NCI-H1436 treated with DMSO at 0.1 percent for 48 hours (cell line): ENCODE data around the gene ADARB2.

Source experiments
- DNase-seq: peaks from one replicate; lab custom pipeline; 2025; lab: John Stamatoyannopoulos, UW

Gene ADARB2

DNA sequence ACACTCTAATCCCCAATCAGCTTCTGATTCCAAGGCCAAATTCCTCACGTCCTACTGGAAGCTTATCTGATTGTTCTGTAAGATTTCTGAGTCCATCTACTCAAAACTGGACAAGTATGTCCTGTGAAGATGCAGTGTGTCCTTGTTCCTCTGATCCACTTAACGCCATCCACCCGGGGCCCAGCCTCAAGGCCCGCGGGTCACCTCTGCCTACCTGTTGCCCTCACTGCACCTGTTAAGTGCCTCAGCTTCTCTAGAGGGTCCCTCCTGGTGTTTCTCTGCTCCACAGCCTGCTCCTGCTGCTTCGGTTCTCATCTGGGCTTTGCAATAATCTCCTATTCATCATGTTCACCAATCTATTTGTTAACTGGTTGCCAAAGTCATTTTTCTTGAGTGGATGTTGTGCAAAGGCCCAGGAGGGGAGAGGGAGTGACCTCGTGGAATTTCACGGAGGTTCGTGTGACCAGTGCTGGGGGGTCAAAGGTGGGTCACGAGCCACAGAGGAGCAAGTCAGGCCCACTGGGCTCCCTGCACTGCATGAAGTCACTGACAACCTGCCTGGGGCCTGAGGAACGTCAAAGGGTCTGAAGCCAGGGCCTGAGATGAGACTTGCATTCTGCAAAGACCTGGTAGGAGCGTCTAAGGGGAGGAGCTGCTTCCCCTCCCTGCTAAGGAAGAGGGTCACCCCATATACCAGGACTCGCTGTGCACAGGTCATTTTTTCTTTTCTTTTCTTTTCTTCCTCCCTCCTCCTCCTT, 343.0 kb downstream of the ADARB2 start:
- DNase-seq = no peak

DNA sequence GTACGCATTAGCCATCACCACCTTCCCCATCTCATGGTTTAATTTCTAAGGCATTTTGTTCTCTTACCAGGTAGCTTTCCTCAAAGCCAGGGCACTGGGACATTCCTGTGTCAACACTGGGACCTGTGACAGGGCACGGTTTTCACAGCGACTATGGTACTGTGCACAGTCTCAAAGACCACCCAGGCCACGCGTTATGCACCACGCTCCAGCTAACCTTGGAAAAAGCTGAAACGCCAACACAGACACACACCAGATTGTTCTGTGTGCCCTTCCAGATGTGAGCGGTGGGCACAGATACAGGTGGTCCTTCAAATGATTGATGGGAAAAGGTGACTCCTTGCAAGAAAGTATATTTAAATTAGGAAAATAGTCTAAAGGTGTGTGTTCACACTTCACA, 343.8 kb downstream of the ADARB2 start:
- no peak for DNase-seq

DNA sequence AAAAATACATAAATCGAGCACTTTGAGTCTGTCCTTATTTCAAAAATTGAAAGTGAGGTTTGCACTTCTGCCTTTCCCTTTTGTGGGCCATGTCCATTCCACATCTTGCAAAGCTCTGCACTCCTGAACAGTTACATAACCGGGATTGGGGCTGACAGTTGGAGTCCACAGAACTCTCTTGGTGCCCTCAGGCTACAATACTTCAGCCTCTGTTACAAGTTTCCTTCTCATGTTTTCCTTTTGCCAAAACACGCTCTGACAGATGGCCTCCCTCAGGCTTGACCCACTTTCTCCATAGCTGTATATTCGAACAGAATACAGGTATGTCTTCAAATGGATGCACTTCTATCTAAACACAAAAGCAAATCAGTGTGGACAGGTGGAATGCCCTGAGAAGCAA, 345.2 kb downstream of the ADARB2 start:
- no peak for DNase-seq

DNA sequence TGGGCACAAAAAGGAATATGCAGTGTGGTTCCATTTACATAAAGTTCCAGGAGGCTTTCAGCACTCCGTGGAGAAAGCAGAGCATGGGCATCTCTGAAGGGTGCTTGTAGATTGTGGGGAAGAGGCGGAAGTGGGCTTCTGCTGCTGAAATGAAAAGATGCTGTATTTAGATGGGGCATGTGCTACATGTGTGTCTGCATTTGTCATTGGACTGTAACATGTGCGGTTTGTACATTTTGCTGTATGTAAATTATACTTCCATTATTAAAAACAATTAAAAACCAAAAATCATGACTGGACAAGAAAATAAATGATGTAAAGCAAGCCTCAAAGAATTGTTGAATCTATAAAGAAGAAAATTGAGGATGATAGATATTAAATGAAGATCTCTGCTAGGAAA, 347.1 kb downstream of the ADARB2 start:
- DNase-seq = no peak

DNA sequence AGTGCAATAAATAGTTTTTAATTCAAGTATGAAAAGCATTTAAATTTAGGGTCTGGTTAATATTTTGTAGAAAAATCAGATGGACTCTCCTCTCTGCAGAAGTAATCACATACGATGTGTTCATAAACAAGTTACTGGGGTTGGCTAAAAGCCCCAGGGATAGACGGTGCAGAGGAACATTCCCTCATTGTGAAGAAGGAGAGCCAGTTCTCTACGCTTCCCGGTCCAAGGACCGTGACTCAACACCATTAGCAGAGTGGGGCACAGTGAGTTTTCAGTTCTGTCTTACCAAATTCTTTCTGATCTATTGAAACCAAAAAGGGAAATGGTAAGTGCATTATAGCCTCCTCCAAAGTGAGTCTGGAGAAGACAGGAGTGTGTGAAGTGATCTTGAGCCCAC, 353.3 kb downstream of the ADARB2 start:
- DNase-seq = no peak

DNA sequence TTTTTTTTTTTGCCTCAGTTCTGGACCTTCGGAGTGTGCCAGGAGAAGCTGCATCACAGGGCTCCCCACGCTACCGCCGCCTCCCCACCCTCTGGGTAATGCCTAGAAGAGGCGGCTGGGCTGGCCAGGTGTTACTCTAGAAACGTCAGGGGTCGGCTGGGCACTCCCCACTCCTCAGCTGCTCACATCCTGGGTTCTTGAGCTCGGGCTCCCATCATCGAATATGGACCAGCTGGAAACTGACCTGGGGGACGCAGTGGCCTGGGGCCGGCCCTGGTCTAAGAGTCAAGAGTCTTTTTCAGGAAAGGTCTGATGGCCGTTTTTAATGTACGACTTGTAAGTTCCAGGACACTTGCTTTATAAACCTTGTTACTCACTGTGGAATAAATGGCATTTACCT, 354.6 kb downstream of the ADARB2 start:
- no peak for DNase-seq

DNA sequence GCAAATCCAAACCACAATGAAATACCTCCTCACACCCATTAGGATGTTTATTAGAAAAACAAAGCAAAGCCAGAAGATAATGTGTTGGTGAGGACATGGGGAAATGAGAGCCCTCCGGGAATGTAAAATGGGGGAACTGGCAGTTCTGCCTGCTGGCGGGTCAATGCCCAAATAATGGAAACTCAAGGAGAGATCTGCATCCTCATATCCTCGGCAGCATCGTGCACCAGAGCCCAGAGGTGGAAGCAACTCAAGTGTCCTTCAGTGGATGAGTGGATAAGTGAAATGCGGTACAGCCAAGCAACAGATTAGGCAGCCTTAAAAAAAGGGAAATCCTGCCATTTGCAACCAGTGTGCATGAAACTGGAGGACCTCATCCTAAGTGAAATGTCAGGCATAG, 356.0 kb downstream of the ADARB2 start:
- no peak for DNase-seq

DNA sequence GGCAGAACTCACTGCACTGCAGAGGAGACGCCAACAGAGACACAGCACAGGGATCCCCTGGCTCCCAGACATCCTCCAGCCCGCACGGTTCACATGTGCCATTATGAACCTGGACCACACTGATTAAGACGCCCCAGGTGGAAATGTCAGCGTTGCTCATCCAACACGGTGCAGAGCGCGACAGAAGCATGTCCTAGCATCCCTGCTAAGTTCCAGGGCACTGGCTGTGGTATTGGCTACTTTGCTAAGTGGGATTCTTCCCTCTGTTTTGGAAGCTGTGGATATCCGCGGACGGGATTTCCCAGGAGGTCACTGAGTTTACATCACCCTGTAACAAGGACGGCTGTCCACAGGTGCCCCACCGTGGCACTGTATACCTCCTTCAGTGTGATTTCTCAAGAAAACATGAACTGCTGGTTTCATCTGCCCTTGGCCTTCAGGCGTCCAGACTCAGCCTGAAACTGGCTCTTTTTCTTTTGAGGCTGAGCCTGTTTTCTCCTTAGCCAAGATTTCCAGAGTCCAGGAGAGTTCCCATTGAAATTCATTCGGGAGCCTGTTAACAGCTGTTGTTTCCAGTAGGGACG, 357.1 kb downstream of the ADARB2 start:
- DNase-seq = no peak

DNA sequence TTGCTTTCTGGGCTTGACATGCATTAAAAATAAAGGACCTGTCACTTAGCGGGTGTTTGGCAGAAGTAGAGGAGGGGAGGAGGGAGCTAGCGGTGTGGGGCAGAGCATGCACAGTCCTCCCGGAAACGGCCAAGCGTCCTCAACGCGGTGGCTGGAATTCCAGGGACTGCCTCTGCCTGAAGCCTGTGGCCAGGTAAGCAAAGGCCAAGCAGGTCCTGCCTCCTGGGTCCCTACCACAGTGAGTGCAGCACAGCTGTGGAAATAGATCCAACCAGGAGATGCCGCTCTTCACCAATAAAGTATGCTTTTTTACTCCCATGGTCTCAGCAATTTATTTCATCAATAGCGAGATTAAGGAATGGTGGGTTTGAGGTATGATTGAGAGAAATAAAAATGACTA, 357.7 kb downstream of the ADARB2 start:
- no peak for DNase-seq

DNA sequence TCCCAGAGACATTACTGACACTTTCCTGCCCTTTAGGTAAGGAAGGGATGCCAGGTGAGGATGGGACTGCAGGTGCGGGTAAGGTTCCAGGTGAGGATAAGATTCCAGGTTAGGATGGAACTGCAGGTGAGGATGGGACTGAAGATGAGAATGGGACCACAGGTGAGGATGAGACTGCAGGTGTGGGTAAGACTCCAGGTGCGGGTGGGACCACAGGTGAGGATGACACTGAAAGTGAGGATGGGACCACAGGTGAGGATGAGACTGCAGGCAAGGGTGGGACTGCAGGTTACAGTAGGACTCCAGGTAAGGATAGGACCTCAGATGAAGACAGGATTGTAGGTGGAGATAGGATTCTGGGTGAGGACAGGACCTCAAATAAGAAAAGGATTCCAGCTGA, 358.9 kb downstream of the ADARB2 start:
- DNase-seq = no peak

DNA sequence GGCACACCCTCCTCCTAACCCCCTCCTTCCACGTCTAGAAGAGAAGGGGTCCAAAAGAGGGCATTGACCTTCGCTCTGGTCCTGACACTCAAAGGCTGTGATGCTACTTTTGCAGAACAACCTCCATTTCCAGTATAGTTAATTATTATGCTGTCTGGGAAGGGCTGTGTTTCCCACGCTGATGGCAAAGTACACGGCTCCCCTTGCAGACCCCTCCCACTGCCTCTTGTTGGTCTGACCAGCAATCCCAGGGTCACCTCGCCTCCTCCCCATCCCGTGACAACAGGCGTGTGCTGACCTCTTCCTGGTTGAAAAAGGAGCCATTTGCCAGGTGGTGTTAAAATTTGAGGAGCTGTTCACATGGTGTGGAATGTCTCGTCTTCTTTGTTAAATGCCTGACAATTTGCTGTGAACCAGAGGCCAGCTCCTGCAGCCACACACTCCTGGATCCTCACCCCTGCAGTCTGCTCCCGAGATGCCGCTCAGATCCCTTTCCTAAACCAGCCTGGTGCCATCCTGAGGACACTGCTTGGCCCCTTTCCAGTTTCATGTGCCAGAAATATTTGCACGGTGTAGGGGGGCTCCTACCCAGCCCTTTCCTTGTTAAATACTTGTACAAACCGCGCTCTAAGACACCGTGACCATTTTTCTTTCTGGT, 359.5 kb downstream of the ADARB2 start:
- no peak for DNase-seq

DNA sequence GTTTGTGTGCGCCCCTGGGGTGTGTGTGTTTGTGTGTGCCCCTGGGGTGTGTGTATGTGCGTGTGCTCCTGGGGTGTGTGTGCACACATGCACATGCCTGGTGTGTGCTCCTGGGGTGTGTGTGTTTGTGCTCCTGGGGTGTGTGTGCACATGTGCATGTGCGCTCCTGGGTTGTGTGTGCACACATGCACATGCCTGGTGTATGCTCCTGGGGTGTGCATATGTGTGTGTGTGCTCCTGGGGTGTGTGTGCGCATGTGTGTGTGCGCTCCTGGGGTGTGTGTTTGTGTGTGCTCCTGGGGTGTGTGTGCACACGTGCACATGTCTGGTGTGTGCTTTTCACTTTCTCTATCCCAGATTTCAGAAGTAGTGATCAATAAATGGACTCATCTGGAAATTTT, 360.1 kb downstream of the ADARB2 start:
- DNase-seq = no peak

DNA sequence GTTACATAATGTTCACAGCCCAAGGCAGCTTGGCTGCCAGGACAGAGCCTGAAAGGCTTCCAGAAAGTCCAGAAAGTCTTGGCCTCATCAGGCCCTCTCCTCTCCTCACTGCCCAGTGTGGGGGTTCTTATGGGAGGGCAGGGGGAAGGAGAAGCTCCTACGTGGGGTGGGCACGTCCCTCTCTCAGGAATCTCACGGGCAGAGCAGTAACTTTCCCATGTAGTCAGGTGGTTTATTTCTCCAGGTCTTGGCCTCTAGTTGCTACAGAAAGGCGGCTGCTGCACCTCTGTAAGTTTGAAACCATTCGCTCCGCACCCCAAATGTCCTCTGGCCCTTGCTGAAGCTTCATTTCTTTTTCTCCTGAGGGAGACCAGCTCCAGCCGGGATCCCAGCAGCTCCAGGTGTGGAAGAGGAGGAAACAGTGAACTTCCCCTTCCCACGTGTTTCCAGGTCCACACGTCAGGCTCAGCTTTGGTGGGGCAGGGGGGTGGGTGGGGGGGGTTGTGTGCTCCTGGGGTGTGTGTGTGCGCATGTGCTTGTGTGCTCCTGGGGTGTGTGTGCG, 360.9 kb downstream of the ADARB2 start:
- DNase-seq = no peak

DNA sequence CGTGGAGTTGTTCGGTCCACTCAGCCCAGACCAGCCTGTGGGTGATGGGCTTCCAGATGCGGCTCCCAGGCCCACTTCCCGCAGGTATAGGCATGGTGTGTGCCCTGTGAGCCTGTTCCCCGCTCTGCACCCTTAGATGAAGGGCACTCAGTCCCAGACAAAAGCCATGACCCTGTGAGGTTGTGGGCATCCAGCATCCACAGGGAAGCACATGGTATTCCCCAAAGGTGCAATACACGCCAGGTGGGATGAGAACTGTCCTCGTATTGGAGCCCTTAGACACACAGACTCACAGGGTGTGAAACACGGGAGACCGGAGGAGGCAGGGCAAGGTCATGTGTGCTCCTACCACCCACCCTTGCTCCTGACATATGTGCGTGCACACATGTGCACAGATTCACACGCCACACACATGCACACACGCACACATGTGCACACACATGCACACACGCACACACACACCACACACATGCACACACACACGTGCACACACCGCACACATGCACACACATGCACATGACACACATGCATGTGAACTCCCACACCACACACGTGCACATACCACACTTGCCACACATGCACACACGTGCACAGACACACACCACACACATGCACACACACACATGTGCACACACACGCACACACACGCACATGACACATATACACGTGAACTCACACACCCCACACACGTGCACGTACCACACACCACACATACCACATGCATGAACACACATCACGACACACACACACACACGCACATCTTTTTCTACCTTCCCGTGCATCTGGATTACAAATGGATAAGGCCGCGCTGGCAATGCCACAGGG, 361.8 kb downstream of the ADARB2 start:
- DNase-seq = no peak

DNA sequence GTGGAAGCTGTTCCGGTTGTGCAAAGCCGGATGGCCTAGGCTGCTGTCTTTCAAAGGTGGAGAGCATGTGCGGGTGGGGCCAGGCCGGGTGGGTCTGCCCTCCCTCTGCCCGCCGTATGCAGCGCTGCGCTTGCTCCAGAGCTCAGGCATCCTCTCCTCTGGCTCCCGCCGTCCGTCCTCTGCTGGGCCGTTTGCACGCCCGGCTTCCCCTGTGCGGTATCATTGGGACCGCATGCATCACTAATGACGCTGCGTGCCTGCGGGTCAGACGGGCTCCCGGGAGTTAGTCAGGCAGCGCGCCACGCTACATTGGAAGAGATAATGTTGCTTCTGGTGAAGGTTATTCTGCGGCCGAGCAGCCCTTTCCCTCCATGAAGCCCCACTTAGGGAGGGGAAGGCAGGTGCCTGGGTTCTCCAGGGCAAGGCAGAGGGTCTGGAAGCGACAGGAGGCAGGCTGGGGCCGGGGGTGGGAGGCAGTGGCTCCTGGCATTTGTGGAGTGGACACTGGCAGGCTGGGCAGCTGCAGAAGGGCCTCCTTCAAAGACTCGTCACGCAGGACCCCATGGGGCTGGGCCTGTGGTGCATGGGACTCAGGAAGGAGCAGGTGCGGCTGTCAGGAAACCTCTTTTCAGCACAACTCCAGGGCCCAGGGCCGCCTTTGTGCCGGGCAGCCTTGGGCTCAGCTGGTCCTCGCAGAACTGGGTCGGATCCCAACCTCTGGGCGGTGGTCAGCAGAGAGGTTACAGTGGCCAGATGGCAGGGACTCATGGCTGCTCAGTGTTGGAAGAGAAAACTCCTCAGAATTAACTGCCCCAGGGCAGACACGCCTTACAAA, 362.6 kb downstream of the ADARB2 start:
- DNase-seq = no peak

DNA sequence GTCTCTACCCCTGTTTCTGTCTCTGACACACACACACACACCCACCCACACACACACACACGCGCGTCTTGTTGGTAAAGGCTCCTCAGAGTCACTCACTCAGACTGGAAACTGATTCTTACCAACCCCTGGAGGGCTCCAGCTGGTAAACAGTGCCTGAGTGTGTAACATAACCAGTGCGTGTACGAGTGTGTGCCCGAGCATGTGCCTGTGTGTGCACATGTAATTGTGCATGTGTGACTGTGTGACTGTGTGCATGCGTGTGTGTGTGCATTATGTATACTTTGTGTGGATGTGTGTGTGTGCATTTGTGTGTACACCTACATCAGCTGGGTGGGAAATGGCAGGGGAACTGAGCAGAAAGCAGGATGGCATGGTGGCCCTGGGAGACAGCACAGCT, 364.0 kb downstream of the ADARB2 start:
- DNase-seq = no peak

DNA sequence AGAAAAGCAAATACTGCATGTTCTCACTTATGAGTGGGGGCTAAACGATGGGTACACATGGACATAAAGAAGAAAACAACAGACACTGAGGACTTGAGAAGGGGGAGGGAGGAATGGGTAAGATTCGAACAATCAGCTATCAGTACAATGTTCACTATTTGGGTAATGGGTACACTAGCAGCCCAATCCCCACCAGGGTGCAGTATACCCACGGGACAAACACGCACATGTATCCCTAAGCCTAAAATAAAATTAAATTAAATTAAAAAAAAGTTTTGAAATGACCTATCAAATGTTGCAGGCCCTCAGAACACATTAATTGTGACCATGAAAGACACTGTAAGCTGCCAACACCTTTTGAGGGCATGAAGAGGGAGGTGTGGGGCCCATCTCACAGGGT, 365.1 kb downstream of the ADARB2 start:
- DNase-seq = no peak

DNA sequence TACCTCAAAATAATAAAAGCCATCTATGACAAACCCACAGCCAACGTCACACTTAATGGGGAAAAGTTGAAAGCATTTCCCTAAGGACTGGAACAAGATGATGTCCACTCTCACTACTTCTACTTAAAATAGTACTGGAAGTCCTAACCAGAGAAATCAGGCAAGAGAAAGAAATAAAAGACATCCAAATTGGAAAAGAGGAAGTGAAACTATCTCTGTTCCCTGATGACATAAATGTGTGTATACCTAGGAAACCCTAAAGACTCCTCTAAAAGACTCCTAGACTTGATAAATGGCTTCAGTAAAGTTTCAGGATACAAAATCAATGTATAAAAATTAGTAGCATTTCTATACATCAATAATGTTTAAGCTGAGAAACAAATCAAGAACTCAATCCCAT, 367.0 kb downstream of the ADARB2 start:
- DNase-seq = no peak

DNA sequence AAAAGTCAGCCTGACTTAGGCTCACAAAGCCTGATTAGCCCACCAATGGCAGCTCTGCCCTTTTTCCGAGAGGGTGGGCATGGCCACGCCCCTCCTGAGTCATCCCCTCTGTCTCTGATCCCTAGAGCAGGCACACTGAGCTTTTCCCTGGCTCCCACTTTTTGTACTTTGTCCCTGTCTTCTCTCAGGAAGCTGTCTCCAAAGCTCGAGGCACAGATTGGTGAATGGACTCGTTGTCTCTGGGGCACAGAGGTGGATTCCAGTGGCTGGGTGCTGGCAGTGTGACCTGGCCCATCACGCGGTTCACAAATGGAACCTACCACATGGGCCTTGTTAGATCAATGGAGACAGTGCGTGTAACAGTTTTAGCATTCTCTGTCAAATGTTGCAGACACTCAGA, 367.7 kb downstream of the ADARB2 start:
- no peak for DNase-seq

DNA sequence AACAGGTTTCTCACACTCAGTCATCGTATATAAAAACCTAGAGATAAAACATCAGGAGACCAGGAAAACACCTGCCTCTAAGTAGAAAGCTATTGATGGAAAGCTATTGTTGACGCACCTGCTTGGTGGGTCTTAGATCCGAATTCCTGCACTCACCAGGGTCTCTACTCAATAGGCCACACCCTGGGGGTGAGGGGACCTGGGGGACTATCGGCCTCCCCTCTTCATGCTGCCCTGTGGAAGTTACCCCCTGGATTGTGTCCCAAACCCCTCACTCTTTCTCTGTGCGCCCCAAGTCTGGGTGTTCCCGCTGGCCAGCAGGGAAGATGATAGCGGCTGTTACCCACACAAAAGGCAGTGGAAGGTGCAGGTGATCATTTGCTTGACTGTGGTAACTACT, 368.1 kb downstream of the ADARB2 start:
- no peak for DNase-seq

DNA sequence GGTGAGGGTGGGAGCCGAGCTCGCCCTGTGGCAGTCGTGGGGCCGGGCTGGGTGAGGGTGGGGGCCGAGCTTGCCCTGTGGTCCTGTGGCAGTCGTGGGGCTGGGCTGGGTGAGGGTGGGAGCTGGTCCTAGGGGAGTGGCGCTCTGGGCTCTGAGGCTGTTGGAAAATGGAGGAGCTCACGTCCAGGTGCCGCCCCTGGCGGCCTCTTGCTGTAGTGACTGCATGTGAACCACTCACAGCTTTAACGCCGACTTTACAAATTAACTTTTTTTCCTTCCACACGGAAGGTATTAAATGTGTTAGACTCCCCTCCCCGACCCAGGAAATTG, 368.5 kb downstream of the ADARB2 start:
- no peak for DNase-seq
